HFFc6 (cell line): ENCODE results near the gene CCL25. TPM values are rescaled to one million over a fixed set of nuclear protein-coding genes. Genes with fewer than 3 reads are reported as not detected.
"Not testable (repeated sequence)": the region's sequence is repeated elsewhere in the genome, so short reads cannot be mapped to it uniquely, and the experiment has no call there.

Experiments used
- DNase-seq: peaks from one replicate; pipeline ENCODE4 v3.0.0-alpha.2; 2018
- H3K27ac Mint-ChIP-seq: 2 replicates; pipeline ENCODE4 v1.8.0; 2020; ENCODE audit warnings: mild to moderate bottlenecking, mixed read lengths
- H3K27me3 Mint-ChIP-seq: 2 replicates; pipeline ENCODE4 v1.8.0; 2021; ENCODE audit warnings: mild to moderate bottlenecking, moderate library complexity, mixed read lengths; ENCODE audit not compliant: insufficient read depth
- H3K36me3 Mint-ChIP-seq: 2 replicates; pipeline ENCODE4 v1.8.0; 2021; ENCODE audit warnings: low read depth, mixed read lengths
- H3K4me1 Mint-ChIP-seq: 2 replicates; pipeline ENCODE4 v1.8.0; 2020; ENCODE audit warnings: low read depth, mixed read lengths
- H3K4me3 Mint-ChIP-seq: 2 replicates; pipeline ENCODE4 v1.8.0; 2020; ENCODE audit warnings: mild to moderate bottlenecking, moderate library complexity, mixed read lengths
- H3K9me3 Mint-ChIP-seq: 2 replicates; pipeline ENCODE4 v1.8.0; 2020; ENCODE audit warnings: mild to moderate bottlenecking, mixed read lengths
- total RNA-seq, 6 experiments: library from RNA; stranded (reverse); fragmentation: NEBNext Ultra II Directional; extraction: Animal tissue kit (Norgen Biotek cat#: 25700); gene quantifications; 2 replicates in 1 of 6; 3 replicates in 5 of 6; pipeline ENCODE4 v1.2.3, GENCODE V29; 2021
- TF ChIP-seq, protein P1 (sequence below): fragments of 200-600 bp; sonication (generic); IDR thresholded peaks from 2 replicates; pipeline ENCODE4 v1.5.0; 2021; ENCODE audit warnings: antibody characterized with exemption, mild to moderate bottlenecking

CCL25 gene
- total RNA-seq, 6 experiments from 2014 or later: not detected

DNA sequence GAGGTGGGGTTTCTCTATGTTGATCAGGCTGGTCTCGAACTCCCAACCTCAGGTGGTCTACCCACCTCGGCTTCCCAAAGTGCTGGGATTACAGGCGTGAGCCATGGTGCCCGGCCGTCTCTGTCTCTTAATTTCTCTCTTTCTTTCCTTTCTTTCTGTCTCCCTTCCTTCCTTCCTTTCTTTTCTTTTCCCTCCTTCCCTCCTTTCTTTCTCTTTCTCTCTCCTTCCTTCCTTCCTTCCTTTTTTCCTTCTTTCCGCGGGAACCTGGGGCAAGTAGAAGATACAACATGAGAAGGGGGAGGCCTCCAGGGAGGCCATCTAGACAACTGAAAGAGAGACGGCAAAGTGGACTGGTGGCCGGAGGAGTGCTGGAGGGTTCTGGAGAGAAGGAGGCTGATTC is 31.9 kb upstream of the CCL25 start:
- no peak overlapping the region for H3K4me3 Mint-ChIP-seq
- no peak for DNase-seq
- no peaks in the 10 kb centered on the region for H3K9me3 Mint-ChIP-seq
- H3K27ac Mint-ChIP-seq: no peak overlapping the region
- TF ChIP-seq, protein P1, sequence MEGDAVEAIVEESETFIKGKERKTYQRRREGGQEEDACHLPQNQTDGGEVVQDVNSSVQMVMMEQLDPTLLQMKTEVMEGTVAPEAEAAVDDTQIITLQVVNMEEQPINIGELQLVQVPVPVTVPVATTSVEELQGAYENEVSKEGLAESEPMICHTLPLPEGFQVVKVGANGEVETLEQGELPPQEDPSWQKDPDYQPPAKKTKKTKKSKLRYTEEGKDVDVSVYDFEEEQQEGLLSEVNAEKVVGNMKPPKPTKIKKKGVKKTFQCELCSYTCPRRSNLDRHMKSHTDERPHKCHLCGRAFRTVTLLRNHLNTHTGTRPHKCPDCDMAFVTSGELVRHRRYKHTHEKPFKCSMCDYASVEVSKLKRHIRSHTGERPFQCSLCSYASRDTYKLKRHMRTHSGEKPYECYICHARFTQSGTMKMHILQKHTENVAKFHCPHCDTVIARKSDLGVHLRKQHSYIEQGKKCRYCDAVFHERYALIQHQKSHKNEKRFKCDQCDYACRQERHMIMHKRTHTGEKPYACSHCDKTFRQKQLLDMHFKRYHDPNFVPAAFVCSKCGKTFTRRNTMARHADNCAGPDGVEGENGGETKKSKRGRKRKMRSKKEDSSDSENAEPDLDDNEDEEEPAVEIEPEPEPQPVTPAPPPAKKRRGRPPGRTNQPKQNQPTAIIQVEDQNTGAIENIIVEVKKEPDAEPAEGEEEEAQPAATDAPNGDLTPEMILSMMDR: no peak
- H3K4me1 Mint-ChIP-seq: no peaks in the 10 kb centered on the region
- H3K27me3 Mint-ChIP-seq: peaks cover 2% of the 10 kb centered on the region
- peaks cover 5% of the 10 kb centered on the region for H3K36me3 Mint-ChIP-seq

DNA sequence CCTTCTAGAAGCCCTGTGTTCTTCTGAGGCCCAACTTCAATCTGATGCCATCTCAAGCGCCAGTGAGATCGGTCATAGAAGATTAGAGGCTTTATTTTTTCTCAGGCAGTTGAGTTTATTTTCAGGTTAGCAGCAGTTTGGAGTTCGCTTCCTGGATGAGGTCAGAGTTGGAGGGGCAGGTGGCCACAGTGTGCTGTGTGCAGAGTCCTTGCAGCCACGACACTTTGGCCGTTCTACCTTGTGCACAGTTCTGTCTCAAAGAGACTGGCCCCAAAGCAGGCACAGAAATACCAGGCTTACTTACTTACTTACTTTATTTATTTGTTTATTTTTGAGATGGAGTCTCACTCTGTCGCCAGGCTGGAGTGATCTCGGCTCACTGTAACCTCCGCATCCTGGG is 31.2 kb upstream of the CCL25 start:
- no peaks in the 10 kb centered on the region for H3K4me1 Mint-ChIP-seq
- no peak for DNase-seq
- TF ChIP-seq, protein P1: no peak

DNA sequence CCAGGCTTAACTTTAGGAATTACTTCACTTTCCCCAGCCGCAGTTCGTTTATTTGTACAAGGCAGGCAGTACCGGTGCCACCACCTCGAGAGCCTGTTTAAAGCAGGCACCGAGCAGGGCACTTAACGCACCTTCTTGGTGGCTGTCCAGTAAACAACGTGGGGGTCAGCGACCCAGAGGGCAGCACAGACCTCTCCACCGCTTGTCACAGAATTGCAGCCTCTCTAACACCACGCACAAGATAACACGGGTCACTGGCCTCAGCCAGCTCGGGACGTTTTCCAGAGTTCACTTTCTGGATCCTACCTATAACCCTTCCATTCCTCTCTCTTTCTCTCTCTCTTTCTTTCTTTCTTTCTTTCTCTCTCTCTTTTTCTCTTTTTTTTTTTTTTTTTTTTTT is 30.3 kb upstream of the CCL25 start:
- H3K36me3 Mint-ChIP-seq: peaks cover 3% of the 10 kb centered on the region
- H3K27me3 Mint-ChIP-seq: peaks cover 2% of the 10 kb centered on the region
- H3K27ac Mint-ChIP-seq: no peak overlapping the region
- no peak for DNase-seq
- no peak overlapping the region for H3K4me3 Mint-ChIP-seq
- H3K4me1 Mint-ChIP-seq: no peaks in the 10 kb centered on the region
- TF ChIP-seq, protein P1: no peak
- no peaks in the 10 kb centered on the region for H3K9me3 Mint-ChIP-seq

More for the DNA sequence above, 31.2 kb upstream of the CCL25 start:
- H3K27ac Mint-ChIP-seq: no peak overlapping the region
- peaks cover 2% of the 10 kb centered on the region for H3K27me3 Mint-ChIP-seq
- peaks cover 5% of the 10 kb centered on the region for H3K36me3 Mint-ChIP-seq
- H3K4me3 Mint-ChIP-seq: no peak overlapping the region
- no peaks in the 10 kb centered on the region for H3K9me3 Mint-ChIP-seq

DNA sequence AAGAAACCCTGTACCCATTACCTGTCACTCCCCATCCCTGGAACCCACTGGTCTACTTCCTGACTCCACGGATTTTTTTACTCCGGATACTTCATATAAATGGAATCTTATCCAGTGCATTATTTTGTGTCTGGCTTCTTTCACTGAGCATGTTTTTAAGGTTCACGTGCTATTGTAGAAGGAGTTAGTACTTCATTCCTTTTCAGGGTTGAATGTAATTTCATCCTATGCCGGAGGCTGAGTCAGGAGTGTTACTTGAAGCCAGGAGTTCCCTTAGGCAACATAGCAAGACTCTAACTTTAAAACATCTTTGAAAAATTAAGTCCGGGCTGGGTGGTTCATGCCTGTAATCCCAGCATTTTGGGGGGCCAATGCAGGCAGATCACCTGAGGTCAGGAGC is 29.2 kb upstream of the CCL25 start:
- H3K27ac Mint-ChIP-seq: no peak overlapping the region
- H3K27me3 Mint-ChIP-seq: peaks cover 2% of the 10 kb centered on the region
- no peaks in the 10 kb centered on the region for H3K9me3 Mint-ChIP-seq
- H3K36me3 Mint-ChIP-seq: no peaks in the 10 kb centered on the region
- no peaks in the 10 kb centered on the region for H3K4me1 Mint-ChIP-seq
- DNase-seq: peak; percentile 12
- H3K4me3 Mint-ChIP-seq: no peak overlapping the region
- TF ChIP-seq, protein P1: no peak

GRCh38 chr19:8024256-8024655 is 28.3 kb upstream of the CCL25 start:
- H3K4me3 Mint-ChIP-seq, H3K27ac Mint-ChIP-seq, DNase-seq, H3K36me3 Mint-ChIP-seq, H3K4me1 Mint-ChIP-seq, H3K9me3 Mint-ChIP-seq, H3K27me3 Mint-ChIP-seq: not testable (repeated sequence)

DNA sequence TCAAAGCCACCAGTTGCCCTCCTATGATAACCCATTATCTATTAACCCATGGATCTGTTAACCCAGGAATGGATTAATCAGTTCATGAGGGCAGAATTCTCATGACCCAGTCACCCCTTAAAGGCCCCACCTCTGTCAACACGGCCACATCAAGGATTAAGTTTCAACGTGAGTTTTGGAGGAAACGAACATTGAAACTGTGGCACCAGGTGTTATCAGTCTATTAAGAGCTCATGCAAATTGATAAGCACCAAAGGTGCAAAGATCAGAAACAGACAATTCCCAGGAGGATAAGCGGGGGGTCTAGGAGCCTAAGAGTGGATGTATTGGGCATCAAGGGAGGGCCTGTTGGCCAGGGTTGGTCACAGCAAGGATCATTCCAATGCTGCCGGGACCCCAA is 27.2 kb upstream of the CCL25 start:
- TF ChIP-seq, protein P1: no peak

More for the DNA sequence above, 27.2 kb upstream of the CCL25 start:
- DNase-seq: no peak
- Mint-ChIP-seq H3K4me3 (no peak overlapping the region), H3K27me3 (peaks cover 4% of the 10 kb centered on the region), H3K4me1 (no peaks in the 10 kb centered on the region), H3K9me3 (no peaks in the 10 kb centered on the region), H3K27ac (no peak overlapping the region), H3K36me3 (no peaks in the 10 kb centered on the region)
